Prostate gland (tissue), 2 donors: ENCODE data around the gene MRPL27. TPM values are rescaled to one million over a fixed set of nuclear protein-coding genes. Genes with fewer than 3 reads are reported as not detected.

ENCODE experiments used
- DNase-seq: peaks from one replicate; pipeline ENCODE4 v3.0.0-alpha.2; 2019; ENCODE audit warnings: low spot score
- H3K27ac ChIP-seq, 2 donors: fragments of 200-600 bp; sonication (generic); 2 replicates each; pipeline ENCODE4 v1.5.1; 2017 to 2019
- H3K27me3 ChIP-seq: fragments of 200-600 bp; sonication (generic); replicated peaks from 2 replicates; pipeline ENCODE4 v1.5.1; 2019; ENCODE audit not compliant: insufficient read depth
- H3K36me3 ChIP-seq, 2 donors: fragments of 200-600 bp; sonication (generic); 1 replicate in 1 of 2; 2 replicates in 1 of 2; pipeline versions ENCODE4 v1.5.1 to v1.8.1; 2017 to 2019
- H3K4me1 ChIP-seq: fragments of 200-600 bp; sonication (generic); replicated peaks from 2 replicates; pipeline ENCODE4 v1.5.1; 2019
- H3K4me3 ChIP-seq, 2 donors: fragments of 200-600 bp; sonication (generic); 2 replicates each; pipeline ENCODE4 v1.5.1; 2017 to 2019
- H3K9me3 ChIP-seq: fragments of 200-600 bp; sonication (generic); 2 replicates; pipeline ENCODE4 v1.5.1; 2017
- POLR2A ChIP-seq: fragments of 450-650 bp; IDR thresholded peaks from one replicate; pipeline ENCODE4 v1.6.1; 2016; ENCODE audit warnings: antibody characterized with exemption, mild to moderate bottlenecking
- POLR2AphosphoS5 ChIP-seq: sonication (generic); formaldehyde crosslinking; IDR thresholded peaks from one replicate; pipeline ENCODE4 v1.6.1; 2017; ENCODE audit warnings: antibody characterized with exemption
- WGBS: methylation state at CpG from one replicate; pipeline ENCODE4 v1.1.5; 2018; 5-methylcytosine and 5-hydroxymethylcytosine counted together
- intact Hi-C: fragments of 100-400 bp; cut with DNase I; formaldehyde crosslinking; loops from one replicate; pipeline ENCODE4 v1.14.2; 2022
- total RNA-seq, 2 donors: library from RNA; depleted of rRNA; stranded (reverse); fragments of >200 nt; gene quantifications; one replicate each; pipeline ENCODE4 v1.1.0, GENCODE V29; 2016
- TF ChIP-seq, protein P1 (sequence below), 4 experiments: fragments of 200-600 bp in 2 of 4; fragments of 450-650 bp in 2 of 4; sonication (generic) in 2 of 4; IDR thresholded peaks; 1 replicate in 3 of 4; 2 replicates in 1 of 4; pipeline ENCODE4 v1.5.1; 2016 to 2019; ENCODE audit warnings: antibody characterized with exemption in 4 of 4, mild to moderate bottlenecking in 2 of 4, moderate library complexity in 2 of 4

MRPL27 gene
- total RNA-seq, 2 donors from 2014 or later = 63.3 to 69.6 TPM

DNA sequence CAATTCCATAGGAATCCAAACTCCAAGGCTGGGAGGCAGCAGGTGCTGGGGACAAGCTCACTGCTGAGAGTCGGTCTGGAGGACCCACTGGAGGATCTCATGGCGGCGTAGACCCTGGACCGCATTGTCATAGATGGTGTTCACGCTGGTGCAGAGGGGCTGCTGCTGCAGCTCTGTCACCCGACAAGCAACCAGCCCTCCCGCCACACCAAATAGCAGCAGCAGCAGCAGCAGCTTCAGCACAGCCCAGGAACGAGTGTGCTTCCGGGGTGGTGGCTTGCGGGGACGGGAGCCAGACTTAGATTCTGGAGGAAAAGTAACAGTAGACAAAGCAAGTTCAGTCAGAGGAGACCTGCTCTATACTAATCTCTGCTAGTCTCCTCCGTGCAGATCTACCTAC is 9.9 kb upstream of the MRPL27 start:
- peaks cover 0 to 7% of the 10 kb centered on the region in 2 donors for H3K36me3 ChIP-seq
- H3K27ac ChIP-seq = no peak overlapping the region
- no peak overlapping the region for H3K4me3 ChIP-seq
- H3K4me1 ChIP-seq = no peaks in the 10 kb centered on the region
- TF ChIP-seq POLR2AphosphoS5 (no peak), POLR2A (no peak)
- TF ChIP-seq, protein P1, sequence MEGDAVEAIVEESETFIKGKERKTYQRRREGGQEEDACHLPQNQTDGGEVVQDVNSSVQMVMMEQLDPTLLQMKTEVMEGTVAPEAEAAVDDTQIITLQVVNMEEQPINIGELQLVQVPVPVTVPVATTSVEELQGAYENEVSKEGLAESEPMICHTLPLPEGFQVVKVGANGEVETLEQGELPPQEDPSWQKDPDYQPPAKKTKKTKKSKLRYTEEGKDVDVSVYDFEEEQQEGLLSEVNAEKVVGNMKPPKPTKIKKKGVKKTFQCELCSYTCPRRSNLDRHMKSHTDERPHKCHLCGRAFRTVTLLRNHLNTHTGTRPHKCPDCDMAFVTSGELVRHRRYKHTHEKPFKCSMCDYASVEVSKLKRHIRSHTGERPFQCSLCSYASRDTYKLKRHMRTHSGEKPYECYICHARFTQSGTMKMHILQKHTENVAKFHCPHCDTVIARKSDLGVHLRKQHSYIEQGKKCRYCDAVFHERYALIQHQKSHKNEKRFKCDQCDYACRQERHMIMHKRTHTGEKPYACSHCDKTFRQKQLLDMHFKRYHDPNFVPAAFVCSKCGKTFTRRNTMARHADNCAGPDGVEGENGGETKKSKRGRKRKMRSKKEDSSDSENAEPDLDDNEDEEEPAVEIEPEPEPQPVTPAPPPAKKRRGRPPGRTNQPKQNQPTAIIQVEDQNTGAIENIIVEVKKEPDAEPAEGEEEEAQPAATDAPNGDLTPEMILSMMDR (IDR thresholded peaks at IDR 0.05) = no peak
- H3K27me3 ChIP-seq = no peaks in the 10 kb centered on the region
- DNase-seq = no peak
- intact Hi-C loops = no loop called here
- 89% methylated on average over 12 of the region's 12 CpGs for WGBS
- H3K9me3 ChIP-seq = no peaks in the 10 kb centered on the region

DNA sequence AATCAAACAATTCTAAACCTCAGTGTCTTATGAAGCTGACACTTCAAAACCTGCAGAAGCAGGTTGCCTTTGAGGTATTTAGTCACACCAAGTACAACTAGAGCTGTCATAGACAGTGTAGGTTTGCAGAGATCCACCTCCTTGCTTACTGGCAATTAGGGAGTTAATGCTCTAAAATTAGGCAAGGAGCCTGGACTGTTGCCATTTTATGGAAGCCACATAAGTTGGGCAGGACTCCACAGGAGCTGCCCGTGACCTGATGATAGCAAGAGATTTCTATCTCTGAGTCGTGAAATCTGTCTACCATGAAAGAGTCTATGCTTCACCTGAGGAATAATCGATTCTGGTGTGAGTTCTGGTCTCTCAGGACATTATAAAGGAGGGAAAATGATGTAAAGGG is 8.9 kb upstream of the MRPL27 start:
- intact Hi-C loops = no loop called here
- 19% methylated on average over 3 of the region's 3 CpGs for WGBS
- Histone ChIP-seq H3K4me3 (no peak overlapping the region), H3K27ac (no peak overlapping the region), H3K9me3 (no peaks in the 10 kb centered on the region), H3K27me3 (no peaks in the 10 kb centered on the region), H3K4me1 (no peaks in the 10 kb centered on the region), H3K36me3 (peaks cover 0 to 7% of the 10 kb centered on the region in 2 donors)
- TF ChIP-seq, protein P1 (IDR thresholded peaks at IDR 0.05) = no peak
- TF ChIP-seq POLR2AphosphoS5 = no peak
- no peak for DNase-seq

DNA sequence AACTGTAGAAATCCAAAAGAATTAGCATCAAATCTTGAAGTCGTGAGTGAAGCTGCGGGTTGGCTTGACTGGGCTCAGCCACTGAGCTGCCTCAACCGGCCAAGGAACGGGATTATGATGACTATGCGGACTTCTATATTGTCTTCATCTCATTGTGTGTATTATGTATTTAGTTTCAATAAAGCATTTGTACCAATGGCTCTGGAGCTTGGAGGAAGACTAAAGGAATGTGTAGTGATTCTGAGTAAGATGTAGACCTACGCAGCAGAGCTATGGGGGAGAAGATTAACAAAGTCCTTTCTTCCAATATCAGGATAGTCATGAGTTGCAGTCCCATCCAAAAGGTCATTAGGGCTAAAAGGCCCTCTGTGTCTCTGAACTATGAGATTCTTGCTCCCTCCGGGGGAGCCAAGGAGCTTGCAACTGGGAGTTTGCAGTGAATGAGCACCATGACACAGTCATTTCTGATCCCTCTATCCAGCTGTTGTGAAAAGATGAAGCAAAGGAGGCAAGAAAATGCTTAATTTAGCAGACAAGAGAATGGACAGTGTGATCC is 8.4 kb upstream of the MRPL27 start:
- intact Hi-C loops = no loop called here
- TF ChIP-seq, protein P1 (IDR thresholded peaks at IDR 0.05) = no peak
- no peak for TF ChIP-seq POLR2A
- TF ChIP-seq POLR2AphosphoS5 = no peak
- Histone ChIP-seq H3K36me3 (peaks cover 0 to 7% of the 10 kb centered on the region in 2 donors), H3K9me3 (no peaks in the 10 kb centered on the region), H3K4me1 (no peaks in the 10 kb centered on the region), H3K4me3 (no peak overlapping the region), H3K27me3 (no peaks in the 10 kb centered on the region), H3K27ac (no peak overlapping the region)
- DNase-seq = no peak
- 83% methylated on average over 7 of the region's 7 CpGs for WGBS

DNA sequence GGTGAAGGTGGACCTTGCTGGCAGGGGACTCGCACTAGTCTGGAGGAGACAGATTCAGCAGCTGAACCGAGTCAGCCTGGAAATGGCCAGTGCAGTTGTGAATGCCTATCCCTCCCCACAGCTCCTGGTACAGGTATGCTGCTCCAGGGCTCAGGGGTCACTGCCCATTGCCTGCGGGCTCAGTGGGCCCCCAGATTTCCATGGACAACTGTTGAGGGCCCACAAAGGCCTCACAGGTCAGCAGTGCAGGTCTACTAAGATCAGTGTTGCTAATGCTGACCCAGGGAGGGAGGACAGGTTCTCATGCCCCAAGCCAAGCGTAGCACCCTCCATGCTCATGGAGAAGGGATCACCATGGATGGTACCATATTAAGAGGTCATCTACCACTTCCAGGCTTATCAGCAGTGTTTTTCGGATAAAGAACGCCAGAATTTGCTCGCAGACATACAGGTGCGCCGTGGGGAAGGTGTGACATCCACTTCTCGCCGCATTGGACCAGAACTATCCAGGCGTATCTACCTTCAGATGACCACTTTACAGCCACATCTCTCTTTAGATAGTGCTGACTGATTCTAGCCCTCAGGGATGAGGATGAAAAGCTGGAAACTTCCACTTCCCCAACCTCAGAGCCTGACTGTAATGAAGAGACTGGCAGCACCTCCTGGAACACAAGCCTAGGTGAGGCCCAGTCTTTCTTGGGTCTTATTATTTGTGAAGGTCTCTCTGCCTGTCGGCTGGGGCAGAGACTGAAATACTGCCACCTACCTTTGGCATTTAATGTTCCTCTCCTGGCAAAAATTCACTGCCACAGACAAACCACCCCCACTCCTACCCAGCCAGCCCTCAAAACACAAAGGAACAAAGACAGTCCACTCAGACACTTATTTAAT is 7.6 kb upstream of the MRPL27 start:
- intact Hi-C loops = no loop called here
- Histone ChIP-seq H3K36me3 (peaks cover 0 to 7% of the 10 kb centered on the region in 2 donors), H3K27me3 (no peaks in the 10 kb centered on the region), H3K4me1 (no peaks in the 10 kb centered on the region), H3K27ac (no peak overlapping the region), H3K4me3 (no peak overlapping the region), H3K9me3 (no peaks in the 10 kb centered on the region)
- 86% methylated on average over 13 of the region's 13 CpGs for WGBS
- no peak for DNase-seq
- TF ChIP-seq, protein P1 (IDR thresholded peaks at IDR 0.05) = peak in 1 of 4 experiments; percentile 6
- no peak for TF ChIP-seq POLR2A
